ENCODE measurements around the gene SLU7.

GRCh38 chr5:160382346-160382745 is 36.5 kb downstream of the SLU7 start:
- TF ChIP-seq CTCF (IDR thresholded peaks at IDR 0.05; ENCODE audit: low read depth, low read length) (no peak), EZH2phosphoT487 (IDR thresholded peaks at IDR 0.05; ENCODE audit: low read depth) (no peak)
